Naive thymus-derived CD8-positive, alpha-beta T cell (primary cell): ENCODE results near the gene MAPT. TPM values are rescaled to one million over a fixed set of nuclear protein-coding genes. Genes with fewer than 3 reads are reported as not detected.
A peak's percentile ranks its signal among the peaks of the same experiment; 100 is the strongest.

Experiments used
- ATAC-seq, 2 donors: fragments of 150-1000 bp; cut with Tn5 transposase in 1 of 2; sonication (Bioruptor Pico), chemical (Tn5 transposase) in 1 of 2; 1 replicate in 1 of 2; 2 replicates in 1 of 2; pipeline ENCODE4 v1.10.0; 2021; ENCODE audit warnings: mild to moderate bottlenecking in 2 of 2, moderate library complexity in 2 of 2
- POLR2A ChIA-PET: fragments of 350-600 bp; sonication (Branson Sonifier 250); formaldehyde crosslinking; loops from one replicate; lab custom pipeline; 2021; ENCODE audit warnings: antibody characterized with exemption; lab: Charles Lee
- DNase-seq, 10 donors: peaks; one replicate each; pipeline versions ENCODE4 v3.0.0 to v3.0.0-alpha.2; 2020 to 2022
- H3K27ac Mint-ChIP-seq, 10 donors: one replicate each; pipeline ENCODE4 v1.8.0; 2020 to 2022; ENCODE audit warnings: mild to moderate bottlenecking in 10 of 10, mixed read lengths in 10 of 10, moderate library complexity in 4 of 10, inconsistent platforms in 1 of 10
- H3K27me3 Mint-ChIP-seq, 5 donors: one replicate each; pipeline ENCODE4 v1.8.0; 2021 to 2022; ENCODE audit warnings: mixed read lengths in 5 of 5
- H3K36me3 Mint-ChIP-seq, 3 donors: one replicate each; pipeline ENCODE4 v1.8.0; 2020 to 2022; ENCODE audit warnings: mixed read lengths in 3 of 3, mild to moderate bottlenecking in 2 of 3, inconsistent platforms in 1 of 3
- H3K4me1 Mint-ChIP-seq, 4 donors: one replicate each; pipeline ENCODE4 v1.8.0; 2021 to 2022; ENCODE audit warnings: mixed read lengths in 4 of 4
- H3K4me3 Mint-ChIP-seq, 10 donors: one replicate each; pipeline ENCODE4 v1.8.0; 2020 to 2022; ENCODE audit warnings: mild to moderate bottlenecking in 10 of 10, mixed read lengths in 10 of 10, moderate library complexity in 6 of 10, inconsistent platforms in 1 of 10
- H3K9me3 Mint-ChIP-seq, 9 donors: one replicate each; pipeline ENCODE4 v1.8.0; 2020 to 2022; ENCODE audit warnings: mixed read lengths in 9 of 9, mild to moderate bottlenecking in 3 of 9, inconsistent platforms in 1 of 9, moderate library complexity in 1 of 9
- polyA plus RNA-seq, 3 donors: library from polyadenylated mRNA; unstranded; fragments of 300-500 nt; fragmentation: Illumina TruSeq; gene quantifications; one replicate each; pipeline ENCODE4 v1.2.3, GENCODE V29; 2021
- total RNA-seq, 8 experiments: library from RNA in 2 of 8; stranded (reverse) in 2 of 8; gene quantifications; one replicate each; pipeline ENCODE4 v1.2.3 and lab custom pipeline; 2021 to 2026

MAPT gene
- total RNA-seq, result under 1 TPM; 0.69 to 0.86 TPM
- polyA plus RNA-seq, result under 1 TPM; 0.14 to 0.33 (median 0.21) TPM
- total RNA-seq (lab: John Stamatoyannopoulos, UW), result 0 to 1.4 (median 0.96) reads per million in 6 experiments

- POLR2A ChIA-PET, result interaction anchor here (0.6 kb wide), 1 partner anchor 19 kb away, joined by 3 read pairs; no protein-coding TSS in a partner anchor
- peak; percentile 80 to 82 for ATAC-seq
Observed at GRCh38 chr17:45894022-45894784, at the start of gene MAPT. Gene MAPT, plus strand, starts transcription at chr17:45894554. Its CDS starts 67,784 bp downstream, at chr17:45962338.

GRCh38 chr17:45844695-45845375, 49.5 kb upstream of the MAPT start, which contains the start of gene SPPL2C:
Gene SPPL2C, plus strand, starts transcription at chr17:45844881. Its CDS starts 26 bp downstream, at chr17:45844907.
- Mint-ChIP-seq H3K27ac (no peak within 1 kb of the TSS), H3K36me3 (no peaks in the 10 kb centered on the region), H3K4me1 (no peaks in the 10 kb centered on the region), H3K9me3 (no peaks in the 10 kb centered on the region), H3K4me3 (no peak within 1 kb of the TSS), H3K27me3 (peaks cover 0 to 5% (median 2%) of the 10 kb centered on the region in 5 donors)
- ATAC-seq (no peak), DNase-seq (no peak)
- POLR2A ChIA-PET, result interaction anchor here (0.6 kb wide), 1 partner anchor 18 kb away, joined by 3 read pairs; no protein-coding TSS in a partner anchor

More at GRCh38 chr17:45894022-45894784, at the start of gene MAPT:
- Mint-ChIP-seq H3K4me3 (peak within 1 kb of the TSS; percentile 81 to 93 (median 90)), H3K36me3 (no peaks in the 10 kb centered on the region), H3K9me3 (no peaks in the 10 kb centered on the region), H3K27me3 (peaks cover 11 to 21% (median 21%) of the 10 kb centered on the region in 5 donors), H3K4me1 (peaks cover 4 to 31% (median 20%) of the 10 kb centered on the region in 4 donors), H3K27ac (peak within 1 kb of the TSS in 7 of 10 donors; percentile 28 to 92 (median 59))
- DNase-seq, result peak; percentile 65 to 81 (median 78)

DNA sequence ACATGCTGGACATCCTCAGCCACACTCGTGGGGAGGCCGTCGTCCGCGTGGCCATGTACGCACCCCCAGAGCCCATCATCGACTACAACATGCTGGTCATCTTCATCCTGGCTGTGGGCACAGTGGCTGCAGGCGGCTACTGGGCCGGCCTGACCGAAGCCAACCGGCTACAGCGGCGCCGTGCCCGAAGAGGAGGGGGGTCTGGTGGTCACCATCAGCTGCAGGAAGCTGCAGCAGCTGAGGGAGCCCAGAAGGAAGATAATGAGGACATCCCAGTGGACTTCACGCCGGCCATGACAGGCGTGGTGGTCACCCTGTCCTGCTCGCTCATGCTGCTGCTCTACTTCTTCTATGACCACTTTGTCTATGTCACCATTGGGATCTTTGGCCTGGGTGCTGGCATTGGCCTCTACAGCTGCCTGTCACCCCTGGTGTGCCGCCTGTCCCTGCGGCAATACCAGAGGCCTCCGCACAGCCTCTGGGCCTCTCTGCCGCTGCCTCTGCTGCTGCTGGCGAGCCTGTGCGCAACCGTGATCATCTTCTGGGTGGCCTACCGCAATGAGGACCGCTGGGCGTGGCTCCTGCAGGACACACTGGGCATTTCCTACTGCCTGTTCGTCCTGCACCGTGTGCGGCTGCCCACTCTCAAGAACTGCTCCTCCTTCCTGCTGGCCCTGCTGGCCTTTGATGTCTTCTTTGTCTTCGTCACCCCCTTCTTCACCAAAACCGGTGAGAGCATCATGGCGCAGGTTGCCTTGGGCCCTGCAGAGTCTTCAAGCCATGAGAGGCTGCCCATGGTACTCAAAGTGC, 48.8 kb upstream of the MAPT start:
- H3K27me3 Mint-ChIP-seq, result peaks cover 0 to 5% (median 2%) of the 10 kb centered on the region in 5 donors
- no peaks in the 10 kb centered on the region for H3K4me1 Mint-ChIP-seq
- ATAC-seq, result no peak
- no peak overlapping the region for H3K27ac Mint-ChIP-seq
- DNase-seq, result peak in 1 of 10 donors; percentile 48
- no peak overlapping the region for H3K4me3 Mint-ChIP-seq
- H3K36me3 Mint-ChIP-seq, result no peaks in the 10 kb centered on the region
- POLR2A ChIA-PET, result interaction anchor here (0.6 kb wide), 1 partner anchor 19 kb away, joined by 3 read pairs; no protein-coding TSS in a partner anchor
- H3K9me3 Mint-ChIP-seq, result no peaks in the 10 kb centered on the region

- peak in 1 of 10 donors; percentile 53 for DNase-seq
Observed at GRCh38 chr17:45846223-45846622, 48.1 kb upstream of the MAPT start.

GRCh38 chr17:45846646-45847045, 47.7 kb upstream of the MAPT start:
- H3K27ac Mint-ChIP-seq, result no peak overlapping the region
- H3K36me3 Mint-ChIP-seq, result no peaks in the 10 kb centered on the region
- H3K9me3 Mint-ChIP-seq, result no peaks in the 10 kb centered on the region
- DNase-seq, result no peak
- ATAC-seq, result no peak
- POLR2A ChIA-PET, result no interaction called here
- H3K4me3 Mint-ChIP-seq, result no peak overlapping the region
- peaks cover 0 to 11% (median 2%) of the 10 kb centered on the region in 5 donors for H3K27me3 Mint-ChIP-seq
- H3K4me1 Mint-ChIP-seq, result no peaks in the 10 kb centered on the region

More at GRCh38 chr17:45846223-45846622, 48.1 kb upstream of the MAPT start:
- POLR2A ChIA-PET, result no interaction called here
- H3K27me3 Mint-ChIP-seq, result peaks cover 0 to 10% (median 2%) of the 10 kb centered on the region in 5 donors
- no peaks in the 10 kb centered on the region for H3K4me1 Mint-ChIP-seq
- H3K4me3 Mint-ChIP-seq, result no peak overlapping the region
- no peak for ATAC-seq
- no peak overlapping the region for H3K27ac Mint-ChIP-seq
- no peaks in the 10 kb centered on the region for H3K9me3 Mint-ChIP-seq
- H3K36me3 Mint-ChIP-seq, result no peaks in the 10 kb centered on the region

- no peaks in the 10 kb centered on the region for H3K4me1 Mint-ChIP-seq
- DNase-seq (peak in 1 of 10 donors; percentile 35), ATAC-seq (no peak)
- H3K36me3 Mint-ChIP-seq, result no peaks in the 10 kb centered on the region
- no peaks in the 10 kb centered on the region for H3K9me3 Mint-ChIP-seq
- POLR2A ChIA-PET, result no interaction called here
- peaks cover 0 to 14% (median 2%) of the 10 kb centered on the region in 5 donors for H3K27me3 Mint-ChIP-seq
- H3K4me3 Mint-ChIP-seq, result no peak overlapping the region
- no peak overlapping the region for H3K27ac Mint-ChIP-seq
Observed at GRCh38 chr17:45847101-45847500, 47.3 kb upstream of the MAPT start.

- Mint-ChIP-seq H3K36me3 (no peaks in the 10 kb centered on the region), H3K4me3 (peak overlapping the region in 1 of 10 donors; percentile 48), H3K27ac (no peak overlapping the region), H3K9me3 (no peaks in the 10 kb centered on the region), H3K27me3 (peaks cover 0 to 20% (median 4%) of the 10 kb centered on the region in 5 donors), H3K4me1 (peaks cover 0 to 4% (median 1%) of the 10 kb centered on the region in 4 donors)
- POLR2A ChIA-PET, result no interaction called here
- DNase-seq, result peak in 1 of 10 donors; percentile 9
- ATAC-seq, result no peak
Observed at GRCh38 chr17:45847747-45848146, 46.6 kb upstream of the MAPT start.

DNA sequence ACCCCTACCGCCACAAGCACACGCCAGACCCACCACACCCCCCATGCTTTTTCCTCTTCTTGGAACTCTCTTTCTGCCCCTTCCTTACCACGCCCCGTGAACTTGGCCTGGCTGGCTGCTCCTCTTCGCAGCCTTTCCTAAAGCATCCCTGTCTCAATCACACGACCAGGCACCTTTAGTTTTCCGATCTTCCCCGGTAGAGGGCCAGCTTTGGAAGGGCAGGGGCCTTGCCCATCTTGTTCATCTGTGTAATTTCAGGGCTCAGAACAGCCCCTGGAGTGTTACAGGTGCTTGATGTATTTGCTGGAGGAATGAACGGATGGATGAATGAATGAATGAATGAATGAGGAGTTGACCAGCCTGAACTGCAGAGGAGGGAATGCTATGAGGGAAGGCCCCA, 45.9 kb upstream of the MAPT start:
- peaks cover 0 to 23% (median 5%) of the 10 kb centered on the region in 5 donors for H3K27me3 Mint-ChIP-seq
- H3K36me3 Mint-ChIP-seq, result no peaks in the 10 kb centered on the region
- DNase-seq, result peak in 1 of 10 donors; percentile 15
- POLR2A ChIA-PET, result no interaction called here
- H3K27ac Mint-ChIP-seq, result peak overlapping the region in 2 of 10 donors; percentile 33 to 60
- no peak for ATAC-seq
- H3K9me3 Mint-ChIP-seq, result no peaks in the 10 kb centered on the region
- no peak overlapping the region for H3K4me3 Mint-ChIP-seq
- H3K4me1 Mint-ChIP-seq, result peaks cover 0 to 4% (median 1%) of the 10 kb centered on the region in 4 donors

DNA sequence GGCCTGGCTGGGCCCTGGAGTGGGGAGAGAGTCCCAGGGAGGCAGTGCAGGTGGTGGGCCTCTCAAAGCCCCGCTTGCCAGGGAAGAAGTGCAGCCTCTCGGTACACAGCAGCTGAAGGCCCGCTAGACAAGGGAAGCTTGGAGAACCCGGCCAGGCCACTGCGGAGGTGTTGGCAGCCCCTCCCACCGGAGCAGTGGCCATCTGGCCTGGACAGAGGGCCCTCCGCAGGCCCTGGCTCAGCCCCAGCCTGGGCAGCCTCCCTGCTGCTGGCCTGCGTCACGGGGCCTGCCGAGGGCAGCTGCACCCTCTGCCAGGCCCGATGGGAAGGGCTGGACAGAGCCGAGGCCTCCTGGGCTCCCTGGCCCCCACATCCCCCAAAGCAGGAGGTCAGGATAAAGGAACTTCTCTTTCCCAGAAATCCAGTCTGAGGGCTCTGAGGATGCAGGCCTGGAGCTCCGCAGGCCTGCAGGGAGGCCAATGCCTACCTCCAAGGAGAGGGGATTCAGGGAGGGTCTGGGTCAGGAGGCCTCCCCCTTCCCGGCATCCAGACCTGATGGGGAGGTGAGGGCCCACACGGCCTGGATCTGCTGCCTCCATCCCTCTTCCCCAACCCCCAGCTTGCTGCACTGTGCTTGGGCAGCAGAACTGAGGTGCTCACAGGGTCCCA, 45.4 kb upstream of the MAPT start:
- Mint-ChIP-seq H3K36me3 (no peaks in the 10 kb centered on the region), H3K27ac (no peak overlapping the region), H3K27me3 (peaks cover 4 to 29% (median 5%) of the 10 kb centered on the region in 5 donors), H3K4me1 (peaks cover 0 to 4% (median 1%) of the 10 kb centered on the region in 4 donors), H3K4me3 (no peak overlapping the region), H3K9me3 (no peaks in the 10 kb centered on the region)
- no peak for ATAC-seq
- DNase-seq, result peak in 1 of 10 donors; percentile 19
- POLR2A ChIA-PET, result no interaction called here

DNA sequence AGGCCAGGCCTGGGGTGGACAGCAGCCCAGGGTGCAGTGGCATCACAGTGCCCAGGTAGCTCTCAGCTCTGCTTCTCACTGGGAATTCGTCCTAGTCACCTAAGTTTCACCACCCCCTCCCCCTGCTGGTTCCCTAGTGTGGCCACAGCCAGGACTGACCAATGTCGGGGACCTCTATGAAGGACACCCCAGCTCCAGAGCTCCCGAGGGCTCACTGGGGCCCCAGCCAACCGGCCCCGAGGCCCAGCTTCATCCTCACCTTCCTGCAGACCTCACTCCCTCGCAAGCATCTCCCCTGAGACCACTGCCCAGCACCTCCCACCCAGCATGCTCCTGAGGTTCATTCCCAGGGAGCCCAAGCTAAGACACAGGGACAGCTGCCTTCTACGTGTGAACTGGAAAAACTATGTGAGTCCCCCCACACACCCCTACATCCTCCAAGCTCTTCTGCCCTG, 44.8 kb upstream of the MAPT start:
- DNase-seq (peak in 1 of 10 donors; percentile 27), ATAC-seq (no peak)
- Mint-ChIP-seq H3K9me3 (peaks cover 0 to 3% (median 0%) of the 10 kb centered on the region in 9 donors), H3K27me3 (peaks cover 6 to 35% (median 9%) of the 10 kb centered on the region in 5 donors), H3K4me1 (peaks cover 0 to 4% (median 1%) of the 10 kb centered on the region in 4 donors), H3K4me3 (no peak overlapping the region), H3K36me3 (no peaks in the 10 kb centered on the region), H3K27ac (no peak overlapping the region)
- POLR2A ChIA-PET, result no interaction called here

- Mint-ChIP-seq H3K27ac (no peak overlapping the region), H3K4me3 (no peak overlapping the region), H3K27me3 (peaks cover 6 to 38% (median 9%) of the 10 kb centered on the region in 5 donors), H3K36me3 (no peaks in the 10 kb centered on the region), H3K4me1 (peaks cover 0 to 4% (median 1%) of the 10 kb centered on the region in 4 donors), H3K9me3 (peaks cover 0 to 6% (median 0%) of the 10 kb centered on the region in 9 donors)
- ATAC-seq (no peak), DNase-seq (peak in 1 of 10 donors; percentile 30)
- POLR2A ChIA-PET, result no interaction called here
Observed at GRCh38 chr17:45850011-45850410, 44.3 kb upstream of the MAPT start.
